ENCODE results near the gene GALNT3. TPM values are rescaled to one million over a fixed set of nuclear protein-coding genes. Genes with fewer than 3 reads are reported as not detected.

Gene GALNT3
- total and polyA plus RNA-seq, 2 donors (not counting 1 experiment from before 2014, with no cell fraction given), result 5.7 to 15.9 TPM

DNA sequence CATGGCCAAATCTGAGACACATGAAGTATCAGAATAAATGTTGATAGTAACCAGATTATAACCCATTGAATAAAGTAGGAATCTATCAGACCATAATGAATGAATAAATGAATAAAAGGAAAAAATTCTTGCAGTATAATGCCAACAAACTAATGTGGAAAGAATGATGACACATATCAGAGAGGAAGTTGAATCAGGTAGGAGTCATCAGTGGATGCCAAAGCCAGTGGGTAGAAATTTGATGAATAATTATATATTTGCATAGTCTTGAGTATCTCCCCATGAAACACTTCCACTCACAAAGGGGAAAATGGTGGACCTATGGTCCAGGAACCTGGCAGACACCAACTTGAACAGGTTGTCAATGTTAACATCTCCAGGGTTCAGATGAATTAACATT lies 68.6 kb downstream of the GALNT3 start:
- DNase-seq (no peak), ATAC-seq (ENCODE audit: low read depth) (no peak)
- Mint-ChIP-seq H3K9me3 (ENCODE audit: insufficient read depth) (no peaks in the 10 kb centered on the region), H3K27ac (no peak overlapping the region), H3K4me1 (peaks cover 4% of the 10 kb centered on the region), H3K4me3 (no peak overlapping the region), H3K27me3 (peaks cover 3% of the 10 kb centered on the region)
- Histone ChIP-seq H4K20me1 (ENCODE audit: control insufficient read depth, insufficient read depth, low read length, poor library complexity, severe bottlenecking) (no peaks in the 10 kb centered on the region), H3K27ac (ENCODE audit: low read length in 2 of 2) (no peak overlapping the region), H3K9ac (ENCODE audit: low read length) (no peak overlapping the region), H3K4me2 (replicated peaks; ENCODE audit: low read depth, low read length, poor library complexity, severe bottlenecking) (no peak overlapping the region), H3K4me3 (ENCODE audit: control extremely low read depth in 1 of 5, extremely low read depth in 1 of 5, insufficient read depth in 1 of 5, low read depth in 2 of 5, low read length in 4 of 5) (no peak overlapping the region), H3K79me2 (ENCODE audit: control insufficient read depth, insufficient read depth, low read length) (no peaks in the 10 kb centered on the region), H2AFZ (ENCODE audit: insufficient read depth, low read depth, low read length, poor library complexity, severe bottlenecking) (no peak overlapping the region), H3K9me3 (ENCODE audit: control extremely low read depth in 1 of 3, control insufficient read depth in 2 of 3, insufficient read depth in 1 of 3, low read length in 2 of 3) (peaks cover 0 to 1% (median 0%) of the 10 kb centered on the region in 3 donors), H3K36me3 (replicated peaks in 1 of 2; ENCODE audit: control extremely low read depth in 1 of 2, control insufficient read depth in 1 of 2, extremely low read depth in 1 of 2, insufficient read depth in 2 of 2, low read length in 1 of 2) (no peaks in the 10 kb centered on the region), H3K27me3 (replicated peaks in 1 of 4; ENCODE audit: control extremely low read depth in 1 of 4, control insufficient read depth in 3 of 4, insufficient read depth in 4 of 4, low read length in 3 of 4) (no peaks in the 10 kb centered on the region), H3K4me1 (ENCODE audit: control insufficient read depth in 2 of 2, insufficient read depth in 2 of 2, low read length in 2 of 2) (no peaks in the 10 kb centered on the region)
- intact Hi-C loops (cut with micrococcal nuclease), result no loop called here
- no peak for TF ChIP-seq EZH2 (IDR thresholded peaks at IDR 0.05; ENCODE audit: borderline replicate concordance, insufficient read depth, low read depth, low read length, poor library complexity, severe bottlenecking)
- TF ChIP-seq, protein P1, sequence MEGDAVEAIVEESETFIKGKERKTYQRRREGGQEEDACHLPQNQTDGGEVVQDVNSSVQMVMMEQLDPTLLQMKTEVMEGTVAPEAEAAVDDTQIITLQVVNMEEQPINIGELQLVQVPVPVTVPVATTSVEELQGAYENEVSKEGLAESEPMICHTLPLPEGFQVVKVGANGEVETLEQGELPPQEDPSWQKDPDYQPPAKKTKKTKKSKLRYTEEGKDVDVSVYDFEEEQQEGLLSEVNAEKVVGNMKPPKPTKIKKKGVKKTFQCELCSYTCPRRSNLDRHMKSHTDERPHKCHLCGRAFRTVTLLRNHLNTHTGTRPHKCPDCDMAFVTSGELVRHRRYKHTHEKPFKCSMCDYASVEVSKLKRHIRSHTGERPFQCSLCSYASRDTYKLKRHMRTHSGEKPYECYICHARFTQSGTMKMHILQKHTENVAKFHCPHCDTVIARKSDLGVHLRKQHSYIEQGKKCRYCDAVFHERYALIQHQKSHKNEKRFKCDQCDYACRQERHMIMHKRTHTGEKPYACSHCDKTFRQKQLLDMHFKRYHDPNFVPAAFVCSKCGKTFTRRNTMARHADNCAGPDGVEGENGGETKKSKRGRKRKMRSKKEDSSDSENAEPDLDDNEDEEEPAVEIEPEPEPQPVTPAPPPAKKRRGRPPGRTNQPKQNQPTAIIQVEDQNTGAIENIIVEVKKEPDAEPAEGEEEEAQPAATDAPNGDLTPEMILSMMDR (IDR thresholded peaks at IDR 0.05), result no peak
- ChIA-PET POLR2A (no interaction called here), CTCF (no interaction called here)

DNA sequence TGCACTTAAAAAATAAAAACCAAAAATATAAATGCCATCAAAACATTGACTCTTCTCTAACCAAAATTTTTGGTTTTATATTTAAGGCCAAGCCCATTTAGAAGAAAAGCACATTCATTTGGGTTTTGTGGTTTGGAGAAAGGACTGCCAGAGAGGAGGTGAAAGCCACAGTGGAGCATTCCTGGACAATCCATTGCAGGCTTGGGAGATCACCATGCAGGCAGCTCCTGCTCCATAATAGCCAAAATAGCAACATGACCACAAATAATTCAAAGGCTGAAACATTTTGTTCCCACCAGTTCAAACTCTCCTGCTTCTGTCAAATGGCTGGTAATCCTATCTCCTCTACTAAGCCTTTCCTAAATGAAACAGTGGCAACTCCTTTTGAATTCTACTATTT lies 73.5 kb downstream of the GALNT3 start:
- DNase-seq, result no peak
- H3K79me2 ChIP-seq (ENCODE audit: control insufficient read depth, insufficient read depth, low read length), result no peaks in the 10 kb centered on the region
- TF ChIP-seq EZH2 (IDR thresholded peaks at IDR 0.05; ENCODE audit: borderline replicate concordance, insufficient read depth, low read depth, low read length, poor library complexity, severe bottlenecking), result no peak
- TF ChIP-seq, protein P1 (IDR thresholded peaks at IDR 0.05), result no peak
- no peaks in the 10 kb centered on the region for H3K9me3 Mint-ChIP-seq (ENCODE audit: insufficient read depth)
- peaks cover 6% of the 10 kb centered on the region for H3K27me3 Mint-ChIP-seq
- no peaks in the 10 kb centered on the region for H4K20me1 ChIP-seq (ENCODE audit: control insufficient read depth, insufficient read depth, low read length, poor library complexity, severe bottlenecking)
- H3K36me3 ChIP-seq (replicated peaks in 1 of 2; ENCODE audit: control extremely low read depth in 1 of 2, control insufficient read depth in 1 of 2, extremely low read depth in 1 of 2, insufficient read depth in 2 of 2, low read length in 1 of 2), result no peaks in the 10 kb centered on the region
- no peaks in the 10 kb centered on the region for H3K9me3 ChIP-seq (ENCODE audit: control extremely low read depth in 1 of 3, control insufficient read depth in 2 of 3, insufficient read depth in 1 of 3, low read length in 2 of 3)
- H3K4me2 ChIP-seq (replicated peaks; ENCODE audit: low read depth, low read length, poor library complexity, severe bottlenecking), result no peak overlapping the region
- no peak overlapping the region for H3K27ac Mint-ChIP-seq
- no peak overlapping the region for H3K9ac ChIP-seq (ENCODE audit: low read length)
- no peak overlapping the region for H3K4me3 Mint-ChIP-seq
- no peak overlapping the region for H3K27ac ChIP-seq (ENCODE audit: low read length in 2 of 2)
- ChIA-PET POLR2A (no interaction called here), CTCF (no interaction called here)
- H3K4me3 ChIP-seq (ENCODE audit: control extremely low read depth in 1 of 5, extremely low read depth in 1 of 5, insufficient read depth in 1 of 5, low read depth in 2 of 5, low read length in 4 of 5), result no peak overlapping the region
- H2AFZ ChIP-seq (ENCODE audit: insufficient read depth, low read depth, low read length, poor library complexity, severe bottlenecking), result no peak overlapping the region
- ATAC-seq (ENCODE audit: low read depth), result no peak
- H3K27me3 ChIP-seq (replicated peaks in 1 of 4; ENCODE audit: control extremely low read depth in 1 of 4, control insufficient read depth in 3 of 4, insufficient read depth in 4 of 4, low read length in 3 of 4), result no peaks in the 10 kb centered on the region
- H3K4me1 ChIP-seq (ENCODE audit: control insufficient read depth in 2 of 2, insufficient read depth in 2 of 2, low read length in 2 of 2), result no peaks in the 10 kb centered on the region
- no peaks in the 10 kb centered on the region for H3K4me1 Mint-ChIP-seq
- intact Hi-C loops (cut with micrococcal nuclease), result no loop called here

Measured in B cell (primary cell).